WTC11 (cell line): ENCODE data around the gene KLHL35. TPM values are rescaled to one million over a fixed set of nuclear protein-coding genes. Genes with fewer than 3 reads are reported as not detected.

Experiments
- ATAC-seq: fragments of 200-7000 bp; cut with Tn5 transposase; 2 replicates; pipeline ENCODE4 v1.10.0; 2021; ENCODE audit warnings: mild to moderate bottlenecking, moderate library complexity
- CTCF ChIA-PET: fragments of 300-600 bp; sonication (Branson Sonifier 250); formaldehyde crosslinking; loops from one replicate; lab custom pipeline; 2021; ENCODE audit warnings: antibody characterized with exemption; lab: Charles Lee
- POLR2A ChIA-PET: fragments of 350-600 bp; sonication (Branson Sonifier 250); formaldehyde crosslinking; loops from one replicate; lab custom pipeline; 2021; ENCODE audit warnings: antibody characterized with exemption; lab: Charles Lee
- DNase-seq: peaks from one replicate; pipeline ENCODE4 v3.0.0; 2021; ENCODE audit warnings: low spot score
- H3K27ac Mint-ChIP-seq: 2 replicates; pipeline ENCODE4 v1.8.0; 2021; ENCODE audit warnings: mixed read lengths
- H3K27me3 Mint-ChIP-seq: 2 replicates; pipeline ENCODE4 v1.8.0; 2021; ENCODE audit warnings: low read depth, mild to moderate bottlenecking, moderate library complexity, mixed read lengths
- H3K36me3 Mint-ChIP-seq: 2 replicates; pipeline ENCODE4 v1.8.0; 2021; ENCODE audit warnings: mixed read lengths
- H3K4me1 Mint-ChIP-seq: 2 replicates; pipeline ENCODE4 v1.8.0; 2022; ENCODE audit warnings: mixed read lengths
- H3K4me3 Mint-ChIP-seq: 2 replicates; pipeline ENCODE4 v1.8.0; 2021; ENCODE audit warnings: mild to moderate bottlenecking, moderate library complexity, mixed read lengths
- H3K9me3 Mint-ChIP-seq: 2 replicates; pipeline ENCODE4 v1.8.0; 2021; ENCODE audit warnings: mixed read lengths
- CREM ChIP-seq: sonication (generic); formaldehyde crosslinking; IDR thresholded peaks from 2 replicates; pipeline ENCODE4 v1.8.1; 2022; ENCODE audit warnings: mild to moderate bottlenecking, missing genetic modification reagents, moderate library complexity
- GRHL2 ChIP-seq: fragments of 250-450 bp; sonication (Bioruptor Pico); IDR thresholded peaks from 2 replicates; pipeline ENCODE4 v1.8.0; 2022; ENCODE audit warnings: mild to moderate bottlenecking, moderate library complexity; ENCODE audit not compliant: insufficient replicate concordance, severe bottlenecking
- HMGA2 ChIP-seq: fragments of 250-450 bp; sonication (Bioruptor Pico); IDR thresholded peaks from 2 replicates; pipeline ENCODE4 v1.4.0; 2021; ENCODE audit warnings: mild to moderate bottlenecking, moderate library complexity
- MXD4 ChIP-seq: fragments of 250-450 bp; sonication (Bioruptor Pico); IDR thresholded peaks from 2 replicates; pipeline ENCODE4 v1.8.0; 2021; ENCODE audit warnings: mild to moderate bottlenecking, moderate library complexity, borderline replicate concordance
- TEAD1 ChIP-seq: sonication (generic); formaldehyde crosslinking; IDR thresholded peaks from 2 replicates; pipeline ENCODE4 v1.8.0; 2022; ENCODE audit warnings: mild to moderate bottlenecking, missing genetic modification reagents
- ZNF219 ChIP-seq: sonication (generic); formaldehyde crosslinking; IDR thresholded peaks from 2 replicates; pipeline ENCODE4 v1.8.0; 2023; ENCODE audit warnings: missing genetic modification reagents, mild to moderate bottlenecking, borderline replicate concordance
- ZNF232 ChIP-seq: sonication (generic); formaldehyde crosslinking; IDR thresholded peaks from 2 replicates; pipeline ENCODE4 v1.8.0; 2022; ENCODE audit warnings: mild to moderate bottlenecking, missing genetic modification reagents
- ZNF671 ChIP-seq: fragments of 250-450 bp; sonication (Bioruptor Pico); IDR thresholded peaks from 2 replicates; pipeline ENCODE4 v1.8.0; 2021; ENCODE audit warnings: mild to moderate bottlenecking
- total RNA-seq: library from RNA; stranded (reverse); gene quantifications from 3 replicates; pipeline ENCODE4 v1.2.3, GENCODE V29; 2021
- TF ChIP-seq, protein P1 (sequence below): sonication (generic); formaldehyde crosslinking; IDR thresholded peaks from 2 replicates; pipeline ENCODE4 v1.8.1; 2023; ENCODE audit warnings: mild to moderate bottlenecking, missing genetic modification reagents
- TF ChIP-seq, protein P2 (sequence below): sonication (generic); formaldehyde crosslinking; IDR thresholded peaks from 2 replicates; pipeline ENCODE4 v1.8.0; 2022; ENCODE audit warnings: mild to moderate bottlenecking, missing genetic modification reagents
- TF ChIP-seq, protein P3 (sequence below): sonication (generic); formaldehyde crosslinking; IDR thresholded peaks from 2 replicates; pipeline ENCODE4 v1.8.1; 2023; ENCODE audit warnings: mild to moderate bottlenecking, missing genetic modification reagents, moderate library complexity
- TF ChIP-seq, protein P4 (sequence below): fragments of 200-600 bp; IDR thresholded peaks from 2 replicates; pipeline ENCODE4 v1.8.0; 2022; ENCODE audit warnings: antibody characterized with exemption
- TF ChIP-seq, protein P5 (sequence below): sonication (generic); formaldehyde crosslinking; IDR thresholded peaks from 2 replicates; pipeline ENCODE4 v1.8.0; 2023; ENCODE audit warnings: missing genetic modification reagents
- TF ChIP-seq, protein P6 (sequence below): sonication (generic); formaldehyde crosslinking; IDR thresholded peaks from 2 replicates; pipeline ENCODE4 v1.8.0; 2022; ENCODE audit warnings: mild to moderate bottlenecking, missing genetic modification reagents
- TF ChIP-seq, protein P7 (sequence below): sonication (generic); formaldehyde crosslinking; IDR thresholded peaks from 2 replicates; pipeline ENCODE4 v1.8.1; 2023; ENCODE audit warnings: mild to moderate bottlenecking, missing genetic modification reagents, borderline replicate concordance
- TF ChIP-seq, protein P8 (sequence below): sonication (generic); formaldehyde crosslinking; conservative IDR thresholded peaks from 2 replicates; pipeline ENCODE4 v1.8.1; 2023; ENCODE audit warnings: mild to moderate bottlenecking, low read depth, missing genetic modification reagents, moderate library complexity

The KLHL35 gene
- total RNA-seq, 1 experiment from 2014 or later, result 0.22 TPM

DNA sequence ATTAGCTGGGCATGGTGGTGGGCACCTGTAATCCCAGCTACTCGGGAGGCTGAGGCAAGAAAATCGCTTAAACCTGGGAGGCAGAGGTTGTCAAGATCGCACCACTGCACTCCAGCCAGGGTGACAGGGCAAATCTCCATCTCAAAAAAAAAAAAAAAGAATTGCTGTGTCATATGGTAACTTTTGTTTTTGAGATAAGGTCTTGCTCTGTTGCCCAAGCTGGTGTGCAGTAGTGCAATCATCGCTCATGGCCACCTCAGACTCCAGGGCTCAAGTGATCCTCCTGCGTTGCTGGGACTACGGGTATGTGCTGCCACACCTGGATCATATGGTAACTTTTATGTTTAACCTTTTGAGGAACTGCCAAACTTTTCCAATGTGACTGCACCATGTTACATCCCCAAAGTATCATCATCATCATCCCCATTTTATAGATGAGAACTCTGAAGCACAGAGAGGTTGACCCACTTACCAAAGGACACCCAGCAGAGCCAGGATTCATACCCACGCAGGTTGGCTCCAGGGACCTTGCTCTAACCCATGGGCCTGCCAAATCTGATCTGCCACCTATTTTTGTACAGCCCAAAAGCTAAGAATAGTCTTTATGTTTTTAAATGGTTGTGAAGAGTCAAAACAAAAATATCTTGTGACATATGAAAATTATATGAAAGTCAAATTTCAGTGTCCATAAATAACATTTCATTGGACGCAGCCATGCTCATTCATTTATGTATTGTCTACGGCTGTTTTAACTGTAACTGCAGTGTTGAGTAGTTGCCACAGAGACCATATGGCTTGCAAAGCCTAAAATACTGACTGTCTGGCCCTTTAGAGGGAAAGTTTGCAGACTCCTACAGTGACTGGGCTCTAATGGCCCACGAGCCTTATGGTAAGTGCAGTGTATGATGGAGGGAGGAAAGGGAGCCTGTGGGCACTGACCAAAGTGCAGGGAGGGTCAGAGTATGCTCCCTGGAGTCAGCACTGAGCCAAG lies 47.5 kb upstream of the KLHL35 start:
- no peak for ATAC-seq
- TF ChIP-seq, protein P1, sequence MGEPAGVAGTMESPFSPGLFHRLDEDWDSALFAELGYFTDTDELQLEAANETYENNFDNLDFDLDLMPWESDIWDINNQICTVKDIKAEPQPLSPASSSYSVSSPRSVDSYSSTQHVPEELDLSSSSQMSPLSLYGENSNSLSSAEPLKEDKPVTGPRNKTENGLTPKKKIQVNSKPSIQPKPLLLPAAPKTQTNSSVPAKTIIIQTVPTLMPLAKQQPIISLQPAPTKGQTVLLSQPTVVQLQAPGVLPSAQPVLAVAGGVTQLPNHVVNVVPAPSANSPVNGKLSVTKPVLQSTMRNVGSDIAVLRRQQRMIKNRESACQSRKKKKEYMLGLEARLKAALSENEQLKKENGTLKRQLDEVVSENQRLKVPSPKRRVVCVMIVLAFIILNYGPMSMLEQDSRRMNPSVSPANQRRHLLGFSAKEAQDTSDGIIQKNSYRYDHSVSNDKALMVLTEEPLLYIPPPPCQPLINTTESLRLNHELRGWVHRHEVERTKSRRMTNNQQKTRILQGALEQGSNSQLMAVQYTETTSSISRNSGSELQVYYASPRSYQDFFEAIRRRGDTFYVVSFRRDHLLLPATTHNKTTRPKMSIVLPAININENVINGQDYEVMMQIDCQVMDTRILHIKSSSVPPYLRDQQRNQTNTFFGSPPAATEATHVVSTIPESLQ (CRISPR knock-in tag), result no peak
- TF ChIP-seq HMGA2 (CRISPR knock-in tag) (no peak), ZNF219 (CRISPR knock-in tag) (no peak), ZNF232 (CRISPR knock-in tag) (no peak), ZNF671 (CRISPR knock-in tag) (no peak), TEAD1 (CRISPR knock-in tag) (no peak), GRHL2 (CRISPR knock-in tag) (no peak), MXD4 (no peak), CREM (CRISPR knock-in tag) (no peak)
- TF ChIP-seq, protein P2, sequence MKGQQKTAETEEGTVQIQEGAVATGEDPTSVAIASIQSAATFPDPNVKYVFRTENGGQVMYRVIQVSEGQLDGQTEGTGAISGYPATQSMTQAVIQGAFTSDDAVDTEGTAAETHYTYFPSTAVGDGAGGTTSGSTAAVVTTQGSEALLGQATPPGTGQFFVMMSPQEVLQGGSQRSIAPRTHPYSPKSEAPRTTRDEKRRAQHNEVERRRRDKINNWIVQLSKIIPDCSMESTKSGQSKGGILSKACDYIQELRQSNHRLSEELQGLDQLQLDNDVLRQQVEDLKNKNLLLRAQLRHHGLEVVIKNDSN (CRISPR knock-in tag), result no peak
- TF ChIP-seq, protein P3, sequence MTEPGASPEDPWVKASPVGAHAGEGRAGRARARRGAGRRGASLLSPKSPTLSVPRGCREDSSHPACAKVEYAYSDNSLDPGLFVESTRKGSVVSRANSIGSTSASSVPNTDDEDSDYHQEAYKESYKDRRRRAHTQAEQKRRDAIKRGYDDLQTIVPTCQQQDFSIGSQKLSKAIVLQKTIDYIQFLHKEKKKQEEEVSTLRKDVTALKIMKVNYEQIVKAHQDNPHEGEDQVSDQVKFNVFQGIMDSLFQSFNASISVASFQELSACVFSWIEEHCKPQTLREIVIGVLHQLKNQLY (CRISPR knock-in tag), result no peak
- TF ChIP-seq, protein P4, sequence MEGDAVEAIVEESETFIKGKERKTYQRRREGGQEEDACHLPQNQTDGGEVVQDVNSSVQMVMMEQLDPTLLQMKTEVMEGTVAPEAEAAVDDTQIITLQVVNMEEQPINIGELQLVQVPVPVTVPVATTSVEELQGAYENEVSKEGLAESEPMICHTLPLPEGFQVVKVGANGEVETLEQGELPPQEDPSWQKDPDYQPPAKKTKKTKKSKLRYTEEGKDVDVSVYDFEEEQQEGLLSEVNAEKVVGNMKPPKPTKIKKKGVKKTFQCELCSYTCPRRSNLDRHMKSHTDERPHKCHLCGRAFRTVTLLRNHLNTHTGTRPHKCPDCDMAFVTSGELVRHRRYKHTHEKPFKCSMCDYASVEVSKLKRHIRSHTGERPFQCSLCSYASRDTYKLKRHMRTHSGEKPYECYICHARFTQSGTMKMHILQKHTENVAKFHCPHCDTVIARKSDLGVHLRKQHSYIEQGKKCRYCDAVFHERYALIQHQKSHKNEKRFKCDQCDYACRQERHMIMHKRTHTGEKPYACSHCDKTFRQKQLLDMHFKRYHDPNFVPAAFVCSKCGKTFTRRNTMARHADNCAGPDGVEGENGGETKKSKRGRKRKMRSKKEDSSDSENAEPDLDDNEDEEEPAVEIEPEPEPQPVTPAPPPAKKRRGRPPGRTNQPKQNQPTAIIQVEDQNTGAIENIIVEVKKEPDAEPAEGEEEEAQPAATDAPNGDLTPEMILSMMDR, result no peak
- TF ChIP-seq, protein P5, sequence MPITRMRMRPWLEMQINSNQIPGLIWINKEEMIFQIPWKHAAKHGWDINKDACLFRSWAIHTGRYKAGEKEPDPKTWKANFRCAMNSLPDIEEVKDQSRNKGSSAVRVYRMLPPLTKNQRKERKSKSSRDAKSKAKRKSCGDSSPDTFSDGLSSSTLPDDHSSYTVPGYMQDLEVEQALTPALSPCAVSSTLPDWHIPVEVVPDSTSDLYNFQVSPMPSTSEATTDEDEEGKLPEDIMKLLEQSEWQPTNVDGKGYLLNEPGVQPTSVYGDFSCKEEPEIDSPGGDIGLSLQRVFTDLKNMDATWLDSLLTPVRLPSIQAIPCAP (CRISPR knock-in tag), result no peak
- TF ChIP-seq, protein P6, sequence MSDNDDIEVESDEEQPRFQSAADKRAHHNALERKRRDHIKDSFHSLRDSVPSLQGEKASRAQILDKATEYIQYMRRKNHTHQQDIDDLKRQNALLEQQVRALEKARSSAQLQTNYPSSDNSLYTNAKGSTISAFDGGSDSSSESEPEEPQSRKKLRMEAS (CRISPR knock-in tag), result no peak
- TF ChIP-seq, protein P7, sequence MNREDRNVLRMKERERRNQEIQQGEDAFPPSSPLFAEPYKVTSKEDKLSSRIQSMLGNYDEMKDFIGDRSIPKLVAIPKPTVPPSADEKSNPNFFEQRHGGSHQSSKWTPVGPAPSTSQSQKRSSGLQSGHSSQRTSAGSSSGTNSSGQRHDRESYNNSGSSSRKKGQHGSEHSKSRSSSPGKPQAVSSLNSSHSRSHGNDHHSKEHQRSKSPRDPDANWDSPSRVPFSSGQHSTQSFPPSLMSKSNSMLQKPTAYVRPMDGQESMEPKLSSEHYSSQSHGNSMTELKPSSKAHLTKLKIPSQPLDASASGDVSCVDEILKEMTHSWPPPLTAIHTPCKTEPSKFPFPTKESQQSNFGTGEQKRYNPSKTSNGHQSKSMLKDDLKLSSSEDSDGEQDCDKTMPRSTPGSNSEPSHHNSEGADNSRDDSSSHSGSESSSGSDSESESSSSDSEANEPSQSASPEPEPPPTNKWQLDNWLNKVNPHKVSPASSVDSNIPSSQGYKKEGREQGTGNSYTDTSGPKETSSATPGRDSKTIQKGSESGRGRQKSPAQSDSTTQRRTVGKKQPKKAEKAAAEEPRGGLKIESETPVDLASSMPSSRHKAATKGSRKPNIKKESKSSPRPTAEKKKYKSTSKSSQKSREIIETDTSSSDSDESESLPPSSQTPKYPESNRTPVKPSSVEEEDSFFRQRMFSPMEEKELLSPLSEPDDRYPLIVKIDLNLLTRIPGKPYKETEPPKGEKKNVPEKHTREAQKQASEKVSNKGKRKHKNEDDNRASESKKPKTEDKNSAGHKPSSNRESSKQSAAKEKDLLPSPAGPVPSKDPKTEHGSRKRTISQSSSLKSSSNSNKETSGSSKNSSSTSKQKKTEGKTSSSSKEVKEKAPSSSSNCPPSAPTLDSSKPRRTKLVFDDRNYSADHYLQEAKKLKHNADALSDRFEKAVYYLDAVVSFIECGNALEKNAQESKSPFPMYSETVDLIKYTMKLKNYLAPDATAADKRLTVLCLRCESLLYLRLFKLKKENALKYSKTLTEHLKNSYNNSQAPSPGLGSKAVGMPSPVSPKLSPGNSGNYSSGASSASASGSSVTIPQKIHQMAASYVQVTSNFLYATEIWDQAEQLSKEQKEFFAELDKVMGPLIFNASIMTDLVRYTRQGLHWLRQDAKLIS (CRISPR knock-in tag), result no peak
- TF ChIP-seq, protein P8, sequence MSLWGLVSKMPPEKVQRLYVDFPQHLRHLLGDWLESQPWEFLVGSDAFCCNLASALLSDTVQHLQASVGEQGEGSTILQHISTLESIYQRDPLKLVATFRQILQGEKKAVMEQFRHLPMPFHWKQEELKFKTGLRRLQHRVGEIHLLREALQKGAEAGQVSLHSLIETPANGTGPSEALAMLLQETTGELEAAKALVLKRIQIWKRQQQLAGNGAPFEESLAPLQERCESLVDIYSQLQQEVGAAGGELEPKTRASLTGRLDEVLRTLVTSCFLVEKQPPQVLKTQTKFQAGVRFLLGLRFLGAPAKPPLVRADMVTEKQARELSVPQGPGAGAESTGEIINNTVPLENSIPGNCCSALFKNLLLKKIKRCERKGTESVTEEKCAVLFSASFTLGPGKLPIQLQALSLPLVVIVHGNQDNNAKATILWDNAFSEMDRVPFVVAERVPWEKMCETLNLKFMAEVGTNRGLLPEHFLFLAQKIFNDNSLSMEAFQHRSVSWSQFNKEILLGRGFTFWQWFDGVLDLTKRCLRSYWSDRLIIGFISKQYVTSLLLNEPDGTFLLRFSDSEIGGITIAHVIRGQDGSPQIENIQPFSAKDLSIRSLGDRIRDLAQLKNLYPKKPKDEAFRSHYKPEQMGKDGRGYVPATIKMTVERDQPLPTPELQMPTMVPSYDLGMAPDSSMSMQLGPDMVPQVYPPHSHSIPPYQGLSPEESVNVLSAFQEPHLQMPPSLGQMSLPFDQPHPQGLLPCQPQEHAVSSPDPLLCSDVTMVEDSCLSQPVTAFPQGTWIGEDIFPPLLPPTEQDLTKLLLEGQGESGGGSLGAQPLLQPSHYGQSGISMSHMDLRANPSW (CRISPR knock-in tag), result no peak
- Mint-ChIP-seq H3K4me3 (no peak overlapping the region), H3K27me3 (no peaks in the 10 kb centered on the region), H3K27ac (no peak overlapping the region), H3K9me3 (no peaks in the 10 kb centered on the region), H3K4me1 (peaks cover 10% of the 10 kb centered on the region), H3K36me3 (no peaks in the 10 kb centered on the region)
- DNase-seq, result no peak
- ChIA-PET POLR2A (no interaction called here), CTCF (no interaction called here)
